Cerebellar nuclear complex (tissue), 1 donor: ENCODE results near the gene KCP.

Experiments
- DNase-seq, 2 experiments: peaks; one replicate each; lab custom pipeline; 2025; lab: John Stamatoyannopoulos, UW

The KCP gene

GRCh38 chr7:128939075-128939860 is 28.8 kb upstream of the KCP start:
- DNase-seq: no peak

DNA sequence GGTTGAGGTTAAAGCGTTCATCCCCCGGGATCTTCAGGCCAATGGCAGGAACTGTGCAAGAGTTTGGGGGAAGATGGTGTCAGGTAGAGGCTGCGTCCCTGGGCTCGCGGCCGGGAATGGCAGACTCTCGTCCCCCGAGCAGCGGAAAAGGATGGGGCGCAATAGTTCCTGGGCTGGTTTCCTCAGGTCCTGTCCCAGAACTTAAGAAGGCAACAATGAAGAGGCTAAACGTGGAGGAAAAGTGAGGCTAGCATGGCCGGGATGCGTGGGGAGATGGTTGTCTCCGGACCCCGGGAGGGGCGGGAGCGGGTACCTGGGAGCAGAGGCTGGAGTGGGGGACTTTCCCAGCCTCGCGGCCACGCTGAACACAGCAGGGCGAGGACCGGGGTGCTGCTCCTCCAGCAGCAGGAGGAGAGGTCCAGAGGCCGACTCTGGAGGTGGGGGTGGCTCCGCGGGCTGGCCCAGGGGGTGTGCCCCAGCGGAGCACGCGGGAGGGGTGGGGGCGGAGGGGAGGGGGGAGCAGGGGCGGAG is 28.1 kb upstream of the KCP start:
- DNase-seq: no peak

DNA sequence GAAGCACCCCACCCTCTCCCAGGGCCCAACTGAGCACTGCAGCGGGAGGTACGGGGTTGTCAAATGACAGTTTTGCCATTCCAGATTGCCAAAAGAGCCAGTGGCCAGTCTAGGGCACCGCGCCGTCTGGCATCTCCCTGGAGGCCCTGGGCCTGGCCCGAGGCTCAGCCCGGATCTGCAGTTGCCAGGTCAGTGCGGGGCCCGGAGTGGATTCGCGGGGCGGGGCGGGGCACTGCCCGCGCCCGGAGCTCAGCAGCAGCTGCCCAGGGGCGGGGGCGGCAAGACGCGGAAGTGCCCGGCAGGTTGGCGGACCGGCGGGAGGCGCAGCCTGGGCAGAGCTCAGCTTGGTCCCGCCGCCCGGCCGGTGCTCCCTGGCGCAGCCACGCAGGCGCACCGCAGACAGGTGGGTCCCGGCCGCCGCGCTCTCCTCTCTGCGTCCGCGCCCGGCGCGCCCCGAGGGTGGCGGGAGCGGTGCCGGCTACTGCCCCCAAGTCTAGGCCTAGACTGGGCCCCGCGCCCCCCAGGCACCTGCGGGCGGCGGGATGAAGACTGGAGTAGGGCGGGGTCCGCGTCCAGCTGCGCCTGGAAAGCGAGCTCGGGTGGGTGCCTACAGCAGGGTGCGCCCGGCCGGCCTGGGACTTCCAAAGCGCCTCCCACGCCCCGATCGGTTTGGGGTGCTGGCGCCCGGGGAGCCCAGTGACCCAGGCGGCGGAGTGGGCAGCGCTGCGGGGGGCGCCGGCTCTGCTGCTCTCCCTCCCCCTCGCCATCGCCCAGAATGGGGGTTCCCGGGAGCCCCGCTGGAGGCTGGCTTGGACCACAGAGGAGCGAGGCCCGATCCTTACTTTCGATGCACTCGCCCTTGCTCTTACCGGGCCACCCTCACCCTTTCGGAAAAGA is 27.4 kb upstream of the KCP start, which contains the start of gene IRF5:
Gene IRF5 (plus strand): TSS at position 281 of the 897 bp plus-strand sequence. CDS start 4,155 bp downstream, outside the sequence.
- no peak for DNase-seq

- DNase-seq: no peak
Measured at GRCh38 chr7:128937271-128937646, 26.8 kb upstream of the KCP start.

DNA sequence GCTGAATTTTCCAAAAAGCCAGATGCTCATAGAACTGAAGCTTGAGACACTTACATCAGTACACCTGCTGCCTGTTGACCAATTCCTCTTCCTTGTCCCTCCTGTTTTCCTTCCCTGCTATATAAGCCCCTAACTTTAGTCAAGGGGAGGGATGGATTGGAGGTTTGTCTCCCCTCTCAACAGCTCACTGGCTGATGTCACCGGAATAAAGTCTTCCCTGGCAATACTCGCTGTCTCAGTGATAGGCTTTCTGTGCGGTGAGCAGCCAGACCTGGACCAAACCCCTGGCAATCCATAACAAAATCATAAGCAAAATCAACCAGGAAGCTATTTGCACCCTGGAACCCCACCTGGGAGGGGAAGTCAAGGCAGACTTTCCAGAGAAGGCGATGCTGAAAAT is 26.3 kb upstream of the KCP start:
- DNase-seq: no peak

GRCh38 chr7:128935342-128935730 is 24.8 kb upstream of the KCP start:
- no peak for DNase-seq

GRCh38 chr7:128934361-128935341 is 24.1 kb upstream of the KCP start:
- DNase-seq: no peak

- no peak for DNase-seq
Measured at GRCh38 chr7:128933180-128933891, 22.8 kb upstream of the KCP start.

DNA sequence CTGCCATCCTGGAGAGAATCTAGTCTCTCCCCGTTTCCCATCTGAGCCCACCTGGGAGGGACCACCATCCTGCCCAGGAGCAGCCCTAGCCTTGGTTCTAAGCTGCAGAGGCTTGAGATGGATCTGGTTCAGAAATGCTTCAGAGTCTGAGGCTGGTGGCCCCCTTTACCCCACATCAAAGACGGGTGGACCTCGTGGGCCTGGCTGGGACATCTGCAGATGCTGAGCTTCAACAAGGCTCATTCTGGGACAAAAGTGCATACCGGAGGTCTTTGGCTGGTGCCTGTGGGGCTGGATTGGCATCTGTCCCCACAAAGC is 22.3 kb upstream of the KCP start:
- no peak for DNase-seq

- no peak for DNase-seq
Measured at GRCh38 chr7:128931965-128932861, 21.7 kb upstream of the KCP start.

DNA sequence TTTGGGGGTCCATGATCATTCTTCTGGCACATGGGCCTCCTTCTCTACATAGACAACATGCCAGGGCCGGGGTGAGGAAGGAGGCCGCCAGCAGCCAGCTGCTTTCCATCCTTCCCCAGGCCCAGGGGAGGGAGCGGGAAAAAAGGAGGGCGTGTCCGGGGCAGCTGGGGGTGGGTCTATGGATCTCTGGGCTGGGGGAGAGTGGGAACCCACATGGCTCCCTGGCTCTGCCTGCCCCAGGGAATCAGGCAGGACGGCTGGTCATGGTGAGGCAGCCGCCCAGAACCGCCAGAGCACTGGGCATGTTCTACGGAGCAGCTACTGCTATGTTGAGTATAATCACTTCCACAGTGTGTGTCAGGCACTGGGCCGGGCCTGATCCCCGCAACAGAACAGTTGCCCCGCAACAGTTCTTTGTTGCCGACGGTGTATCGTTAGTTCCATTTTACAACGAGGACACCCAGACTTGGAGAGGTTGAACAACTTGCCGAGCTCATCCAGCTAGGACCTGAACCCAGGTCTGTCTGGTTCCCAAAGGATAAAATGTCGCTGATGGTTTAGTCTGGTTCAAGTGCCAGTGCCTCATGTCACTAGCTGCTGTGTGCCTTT is 20.8 kb upstream of the KCP start:
- no peak for DNase-seq

DNA sequence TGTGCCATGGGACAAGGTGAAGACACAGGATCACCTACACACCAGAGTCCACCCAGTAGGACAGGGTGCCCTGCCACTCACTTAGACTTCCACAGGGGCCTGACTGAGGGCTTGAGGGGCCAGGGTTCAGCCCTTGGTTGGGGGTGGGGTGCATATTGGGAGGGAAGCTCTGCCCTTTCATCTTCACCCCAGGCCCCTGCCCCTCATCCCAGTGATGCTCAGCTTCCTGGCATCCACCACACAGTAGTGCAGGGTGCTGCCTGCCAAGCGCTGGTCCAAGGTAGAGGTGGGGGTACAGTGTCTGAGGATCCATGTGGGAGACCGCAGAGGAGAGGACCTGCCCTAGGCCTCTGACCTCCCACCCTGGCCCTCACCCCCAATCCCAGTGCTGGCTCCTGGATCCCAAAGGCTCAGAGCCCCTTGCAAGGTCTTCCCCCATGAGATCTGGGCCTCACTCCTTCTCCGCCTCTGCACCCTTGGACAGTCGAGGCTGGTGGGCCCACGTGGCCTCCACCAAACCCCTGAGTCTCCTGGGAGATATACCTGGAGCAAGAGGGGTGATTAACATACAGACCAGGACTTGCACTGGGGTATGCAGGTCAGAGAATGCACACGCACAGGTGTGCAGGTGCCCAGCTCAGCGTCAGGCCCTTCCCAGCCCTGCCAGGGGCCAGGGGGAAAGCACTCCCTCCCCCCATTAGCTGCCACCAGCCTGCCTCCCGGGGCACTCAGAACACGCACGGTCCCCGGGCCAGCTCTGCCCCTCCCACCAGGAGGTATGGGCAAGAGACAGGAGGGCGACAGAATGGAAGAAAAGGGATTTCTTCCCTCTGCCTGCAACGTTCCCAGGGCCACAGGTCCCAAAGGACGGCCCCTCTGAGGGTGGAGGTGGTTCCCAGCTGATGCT is 18.6 kb upstream of the KCP start:
- DNase-seq: no peak

DNA sequence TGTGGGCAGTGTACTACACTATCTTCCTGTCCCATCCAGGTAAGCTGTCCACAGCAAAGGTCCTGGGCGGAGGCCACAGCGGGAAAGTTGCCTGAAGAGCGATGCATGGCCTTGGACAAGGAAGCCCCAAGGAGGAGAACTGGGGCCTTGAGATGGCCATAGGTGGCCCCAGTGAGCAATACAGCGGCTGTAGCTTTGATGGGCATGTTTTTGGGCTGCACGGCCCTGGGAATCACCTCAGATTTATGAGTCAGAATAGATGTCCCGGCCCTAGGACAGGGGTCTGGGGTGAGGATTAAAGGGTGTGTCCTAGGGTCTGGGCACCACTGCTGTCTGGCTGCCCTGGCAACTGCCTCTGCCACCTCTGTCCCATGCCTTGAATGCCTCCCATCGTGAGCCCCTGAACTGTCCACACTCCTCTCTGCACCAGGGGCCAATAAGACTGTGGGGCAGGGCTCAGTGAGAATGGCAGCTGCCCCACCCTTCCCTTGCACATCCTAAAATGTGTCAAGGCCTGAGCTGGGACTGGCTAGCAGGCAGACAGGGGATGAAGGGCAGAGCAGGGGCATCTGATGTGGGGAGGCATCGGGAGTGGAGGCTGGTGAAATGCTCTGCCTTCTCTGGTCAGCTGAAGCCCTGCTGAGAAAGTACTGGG is 17.8 kb upstream of the KCP start:
- no peak for DNase-seq

DNA sequence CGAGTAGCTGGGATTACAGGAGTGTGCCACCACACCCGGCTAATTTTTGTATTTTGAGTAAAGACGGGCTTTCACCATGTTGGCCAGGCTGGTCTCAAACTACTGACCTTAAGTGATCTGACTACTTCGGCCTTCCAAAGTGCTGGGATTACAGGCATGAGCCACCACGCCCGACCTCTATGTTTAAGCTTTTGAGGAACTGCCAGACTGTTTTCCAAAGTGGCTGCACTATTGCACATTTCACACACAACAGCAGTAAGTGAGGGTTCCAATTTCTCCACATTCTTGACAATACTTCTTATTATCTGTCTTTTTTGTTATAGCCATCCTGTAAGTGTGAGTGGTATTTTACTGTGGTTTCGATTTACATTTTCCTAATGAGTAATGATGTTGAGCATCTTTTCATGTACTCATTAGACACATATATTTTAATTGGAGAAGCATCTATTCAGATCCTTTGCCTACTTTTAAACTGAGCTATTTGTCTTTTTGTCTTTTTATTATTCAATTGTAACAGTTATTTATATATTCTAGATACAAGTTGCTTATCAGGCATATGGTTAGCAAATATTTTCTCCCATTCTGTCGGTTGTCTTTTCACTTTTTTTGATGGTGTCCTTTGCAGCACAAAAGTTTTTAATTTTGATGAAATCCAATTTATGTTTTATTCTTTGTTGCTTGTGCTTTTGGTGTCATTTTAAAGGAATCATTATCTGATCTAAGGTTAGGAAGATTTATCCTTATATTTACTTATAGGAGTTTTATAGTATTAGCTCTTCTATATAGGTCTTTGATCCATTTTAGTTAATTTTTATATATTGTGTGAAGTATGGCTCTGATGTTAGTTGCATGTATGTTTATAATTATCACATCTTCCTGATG is 14.4 kb upstream of the KCP start:
- no peak for DNase-seq

- DNase-seq: no peak
Measured at GRCh38 chr7:128923411-128923800, 12.9 kb upstream of the KCP start.

- no peak for DNase-seq
Measured at GRCh38 chr7:128922496-128923410, 12.2 kb upstream of the KCP start.
